HT1080 (cell line): ENCODE results near the gene SECISBP2. TPM values are rescaled to one million over a fixed set of nuclear protein-coding genes. Genes with fewer than 3 reads are reported as not detected.
A peak's percentile ranks its signal among the peaks of the same experiment; 100 is the strongest.
"Not testable (repeated sequence)": the region's sequence is repeated elsewhere in the genome, so short reads cannot be mapped to it uniquely, and the experiment has no call there.

Experiments used
- DNase-seq: peaks from one replicate; pipeline ENCODE4 v3.0.0-alpha.2; 2015; ENCODE audit warnings: low read depth
- total RNA-seq: library from RNA; depleted of rRNA; stranded (reverse); fragments of >200 nt; shearing (Covaris generic); gene quantifications from 2 replicates; pipeline ENCODE4 v1.2.3, GENCODE V29; 2014

SECISBP2 gene
- total RNA-seq, 1 experiment from 2014 or later, result 24.2 TPM

DNA sequence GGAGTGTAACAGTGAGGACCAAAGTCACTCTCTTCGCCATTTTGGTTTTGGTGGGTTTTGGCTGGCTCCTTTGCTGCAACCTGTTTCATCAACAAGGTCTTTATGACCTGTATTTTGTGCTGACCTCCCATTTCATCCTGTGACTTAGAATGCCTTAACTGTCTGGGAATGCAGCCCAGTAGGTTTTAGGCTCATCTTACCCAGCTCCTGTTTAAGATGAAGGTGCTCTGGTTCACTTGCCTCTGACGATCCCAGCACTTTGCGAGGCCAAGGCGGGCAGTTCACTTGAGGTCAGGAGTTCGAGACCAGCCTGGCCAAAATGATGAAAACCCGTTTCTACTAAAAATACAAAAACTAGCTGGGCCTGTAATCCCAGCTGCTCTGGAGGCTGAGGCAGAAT is 9.1 kb upstream of the SECISBP2 start:
- no peak for DNase-seq

DNA sequence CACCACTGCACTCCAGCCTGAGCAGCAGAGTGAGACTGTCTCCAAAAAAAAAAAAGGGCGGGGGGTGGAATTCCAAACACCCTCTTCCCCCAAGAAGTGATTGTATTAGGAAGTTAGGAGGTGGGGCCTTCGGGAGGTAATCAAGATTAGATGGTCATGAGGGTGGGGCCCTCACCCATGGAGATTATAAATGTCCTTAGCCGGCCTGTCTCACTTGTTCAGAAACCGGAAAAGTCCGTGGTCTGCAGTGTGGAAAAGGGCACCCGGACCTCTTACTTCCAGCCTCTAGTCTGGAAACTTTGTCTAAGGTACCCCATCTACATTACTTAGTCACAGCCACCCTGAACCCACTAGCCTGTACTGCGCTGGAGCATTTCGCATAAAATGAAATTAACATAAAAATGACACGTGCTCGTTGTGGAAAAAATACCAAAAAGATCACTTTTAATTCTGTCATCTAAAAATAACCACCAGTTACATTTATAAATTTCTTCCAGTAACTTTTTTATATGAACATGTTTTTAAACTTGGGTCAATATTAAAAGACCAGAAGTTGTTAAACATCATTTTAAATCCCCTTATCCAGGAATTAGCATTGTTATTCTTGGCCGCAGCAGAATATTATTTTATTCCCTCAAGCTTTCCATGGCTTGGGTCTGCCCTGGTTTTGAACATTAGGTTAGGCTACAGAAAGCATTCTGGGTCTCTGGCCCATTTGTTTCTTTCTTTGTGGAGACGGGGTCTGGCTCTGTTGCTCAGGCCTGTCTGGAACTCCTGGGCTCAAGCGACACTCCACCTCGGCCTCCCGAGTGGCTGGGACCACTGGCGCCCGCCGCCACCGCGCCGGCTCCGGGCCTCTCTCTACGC is 8.5 kb upstream of the SECISBP2 start:
- DNase-seq, result peak; percentile 8

DNA sequence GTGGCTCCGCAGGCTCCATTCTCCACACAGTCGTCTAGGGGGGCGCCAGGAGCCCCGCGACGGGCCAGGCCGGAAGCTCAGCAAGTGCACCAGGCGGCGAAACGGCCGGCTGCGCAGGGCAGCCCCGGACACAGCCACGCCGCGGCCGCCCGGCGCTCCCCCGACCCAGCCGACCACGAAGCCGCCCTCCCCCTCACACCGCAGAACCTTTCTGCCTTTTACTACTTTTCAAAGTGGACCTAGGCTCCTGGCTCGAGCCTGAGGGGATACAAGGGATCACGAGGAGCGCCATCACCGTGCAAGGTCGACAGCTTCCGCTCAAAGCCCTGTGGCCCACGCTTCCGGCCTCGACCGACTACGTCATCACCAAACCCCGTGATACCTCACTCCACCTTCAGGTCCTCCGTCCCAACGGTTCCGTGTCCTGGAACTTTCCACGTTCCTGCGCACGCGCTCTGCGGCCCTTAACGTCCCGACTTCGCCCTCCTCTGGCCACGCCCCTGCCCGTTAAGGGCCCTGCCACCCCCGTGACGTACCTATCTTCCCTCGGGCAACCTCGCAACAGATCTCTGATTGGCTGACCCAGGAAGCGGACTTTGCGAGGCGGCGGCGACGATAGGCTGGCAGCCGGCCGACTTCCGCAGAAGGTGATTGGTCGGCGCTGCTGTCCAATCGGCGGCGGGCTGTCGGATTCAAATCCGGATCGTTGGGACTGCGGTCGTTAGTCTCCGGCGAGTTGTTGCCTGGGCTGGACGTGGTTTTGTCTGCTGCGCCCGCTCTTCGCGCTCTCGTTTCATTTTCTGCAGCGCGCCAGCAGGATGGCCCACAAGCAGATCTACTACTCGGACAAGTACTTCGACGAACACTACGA is 7.6 kb upstream of the SECISBP2 start, which contains the start of gene CKS2:
CKS2 (plus strand) TSS at position 721 of the 871 bp plus-strand sequence; CDS start at position 819, 98 bp downstream.
- peak; percentile 100 for DNase-seq

DNA sequence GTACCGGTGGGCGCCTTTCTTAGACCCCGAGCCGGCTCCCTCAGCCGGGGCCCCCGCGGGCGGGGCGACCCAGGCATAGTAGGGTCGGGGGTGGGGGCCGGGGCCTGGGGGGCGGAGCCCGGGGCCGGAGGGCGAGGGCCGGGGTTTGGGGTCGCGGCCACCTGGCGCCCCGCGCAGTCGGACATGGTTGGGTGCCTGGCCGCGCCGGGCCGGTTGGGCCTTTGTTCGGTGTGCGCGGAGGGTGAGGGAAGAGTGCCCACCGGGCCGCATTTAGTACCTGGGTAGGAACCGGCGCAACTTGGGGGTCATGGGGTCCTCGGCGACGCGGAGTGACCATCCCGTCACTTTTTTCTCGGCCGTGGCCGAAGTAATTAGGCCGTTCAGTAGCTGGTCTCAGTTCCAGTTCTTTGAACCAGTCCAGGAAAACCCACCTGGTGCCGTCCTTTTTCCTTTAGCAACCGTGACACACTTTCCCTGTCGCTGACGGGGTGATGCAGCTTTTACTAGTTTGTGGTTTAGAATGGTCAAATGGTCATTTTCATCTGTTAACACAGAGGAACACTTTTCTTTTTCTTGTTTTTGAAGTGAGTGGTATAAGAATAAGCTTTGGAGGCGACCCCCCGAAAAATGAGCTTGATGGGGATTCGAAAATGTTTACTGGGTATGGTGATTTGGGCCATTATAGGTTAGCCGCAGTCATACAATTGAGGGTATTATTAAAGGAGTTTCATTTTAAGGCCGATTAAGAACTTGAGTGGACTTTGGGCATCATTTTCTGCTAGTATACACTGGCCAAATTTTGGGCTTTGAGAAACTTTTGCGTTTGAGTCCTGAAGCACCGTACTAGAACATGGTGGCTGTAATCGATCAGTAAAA is 6.7 kb upstream of the SECISBP2 start:
- peak; percentile 21 for DNase-seq

DNA sequence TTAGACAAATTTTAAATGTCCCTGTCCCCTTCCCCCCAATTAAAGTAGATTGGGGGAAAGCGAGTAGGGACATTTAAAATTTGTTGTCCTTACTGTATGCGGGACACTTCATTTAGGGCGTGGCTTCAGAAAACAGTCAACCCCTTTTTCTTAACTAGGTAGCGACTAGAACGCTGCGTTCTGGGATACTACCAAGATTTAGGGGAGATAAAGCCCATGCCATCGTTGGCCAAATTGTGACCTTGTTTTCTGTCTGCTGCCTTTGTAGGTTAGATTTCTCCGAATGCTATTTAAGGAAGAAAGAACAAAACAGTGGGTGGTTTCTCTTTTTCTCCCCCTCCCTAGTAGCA is 6.1 kb upstream of the SECISBP2 start:
- DNase-seq, result peak; percentile 37

DNA sequence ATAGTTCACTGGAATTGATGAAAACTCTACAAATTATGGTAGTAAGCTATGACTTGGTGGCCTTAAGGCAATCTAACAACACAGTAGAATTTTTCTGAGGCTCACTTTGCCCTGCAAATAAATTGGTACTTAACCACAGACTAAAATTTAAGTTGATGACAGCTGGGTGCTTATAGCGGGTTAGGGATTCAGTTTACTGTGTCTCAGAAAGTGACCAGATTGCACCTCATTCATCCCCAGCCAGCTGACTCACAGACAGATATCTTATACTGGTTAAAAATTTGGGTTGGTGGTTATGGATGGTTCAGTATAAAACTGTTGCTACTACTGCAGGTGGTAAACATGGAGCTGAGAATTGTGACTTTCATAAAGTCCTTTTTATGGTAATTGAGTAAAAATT is 4.5 kb upstream of the SECISBP2 start:
- no peak for DNase-seq

DNA sequence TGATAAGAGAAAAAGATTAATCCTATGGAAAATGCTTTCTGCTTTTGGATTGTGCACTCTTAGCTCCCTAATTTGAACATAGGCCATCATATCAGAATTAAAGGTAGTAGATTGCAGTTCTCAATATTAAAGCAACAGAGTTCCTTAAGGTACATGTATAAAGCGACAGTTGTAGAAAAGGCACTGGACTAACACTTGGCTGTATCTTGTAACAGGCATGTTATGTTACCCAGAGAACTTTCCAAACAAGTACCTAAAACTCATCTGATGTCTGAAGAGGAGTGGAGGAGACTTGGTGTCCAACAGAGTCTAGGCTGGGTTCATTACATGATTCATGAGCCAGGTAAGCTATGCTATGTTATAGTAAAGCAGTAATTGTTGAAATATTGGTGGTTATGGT is 3.3 kb upstream of the SECISBP2 start:
- DNase-seq, result no peak

DNA sequence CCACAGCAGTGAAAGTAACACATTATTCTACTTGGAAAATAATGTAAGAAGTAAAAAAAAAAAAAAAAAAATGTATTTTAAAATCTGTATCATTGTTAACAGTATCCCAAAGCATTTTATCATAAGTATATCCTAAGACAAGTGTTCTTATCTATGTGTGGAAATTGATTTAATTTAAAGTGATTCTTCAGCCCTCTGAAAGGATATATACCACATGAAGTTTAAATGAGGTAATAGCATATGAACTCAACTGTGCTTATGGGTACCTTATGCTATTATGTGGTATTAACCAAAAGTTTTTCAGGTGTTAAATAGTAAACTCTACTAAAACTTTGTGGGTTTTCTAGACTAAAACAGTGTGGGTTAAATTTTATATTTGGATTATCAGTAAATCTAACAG is 2.8 kb upstream of the SECISBP2 start:
- no peak for DNase-seq

DNA sequence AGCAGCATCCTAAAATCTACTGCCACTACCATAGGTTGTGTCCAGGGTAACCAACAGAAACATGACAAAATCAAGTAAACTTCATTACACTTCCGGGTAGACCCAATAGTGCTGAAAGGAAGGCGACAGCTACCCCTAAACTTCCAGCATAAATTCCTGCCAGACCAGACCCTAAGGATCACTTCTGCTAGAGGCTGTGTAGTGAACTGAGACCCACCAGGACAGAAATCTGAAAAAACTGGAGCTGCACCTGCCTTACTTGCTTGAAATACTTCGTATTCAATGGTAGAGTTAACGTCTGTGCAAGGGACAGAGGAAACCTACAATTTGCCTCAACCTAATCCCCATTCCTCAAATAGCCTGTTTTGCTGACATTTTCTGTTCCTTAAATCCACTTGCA is 1.0 kb upstream of the SECISBP2 start:
- DNase-seq, result peak; percentile 5

DNA sequence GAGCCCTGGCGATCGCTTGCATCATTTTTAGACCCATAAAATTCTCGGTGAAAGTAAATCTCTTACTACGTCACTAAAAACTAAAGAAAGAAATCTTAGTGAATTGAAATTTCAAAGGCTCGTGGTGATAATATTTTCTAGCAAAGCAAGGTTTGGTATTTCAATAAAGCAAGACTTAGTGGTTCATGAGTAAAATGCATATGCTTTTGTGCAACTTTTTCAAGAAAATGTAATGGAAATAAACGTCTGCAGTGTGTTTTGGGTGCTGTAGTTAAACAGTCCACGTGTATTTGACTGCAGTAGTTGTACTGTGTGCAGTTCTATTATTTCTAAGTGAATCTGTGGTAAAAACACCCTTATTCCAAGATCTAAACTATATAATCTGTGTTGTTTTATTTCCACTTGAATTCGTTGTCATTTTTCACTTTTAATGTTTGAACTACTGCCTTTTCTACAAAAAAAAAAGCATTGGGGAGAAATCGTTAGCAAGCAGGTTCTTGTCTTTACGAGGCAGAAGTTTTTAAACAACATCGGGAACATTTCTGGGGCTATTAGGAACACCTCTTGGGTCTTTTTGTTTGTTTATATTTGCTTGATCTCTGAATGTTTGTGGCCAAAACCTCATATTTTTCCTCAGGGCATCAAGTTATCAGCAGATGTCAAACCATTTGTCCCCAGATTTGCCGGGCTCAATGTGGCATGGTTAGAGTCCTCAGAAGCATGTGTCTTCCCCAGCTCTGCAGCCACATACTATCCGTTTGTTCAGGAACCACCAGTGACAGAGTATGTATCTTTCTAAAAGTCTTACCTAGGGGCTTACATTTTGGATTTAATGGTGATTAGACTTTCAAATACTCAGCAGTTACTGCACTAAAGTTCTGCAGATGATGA is 960 bp downstream of the SECISBP2 start:
- no peak for DNase-seq

DNA sequence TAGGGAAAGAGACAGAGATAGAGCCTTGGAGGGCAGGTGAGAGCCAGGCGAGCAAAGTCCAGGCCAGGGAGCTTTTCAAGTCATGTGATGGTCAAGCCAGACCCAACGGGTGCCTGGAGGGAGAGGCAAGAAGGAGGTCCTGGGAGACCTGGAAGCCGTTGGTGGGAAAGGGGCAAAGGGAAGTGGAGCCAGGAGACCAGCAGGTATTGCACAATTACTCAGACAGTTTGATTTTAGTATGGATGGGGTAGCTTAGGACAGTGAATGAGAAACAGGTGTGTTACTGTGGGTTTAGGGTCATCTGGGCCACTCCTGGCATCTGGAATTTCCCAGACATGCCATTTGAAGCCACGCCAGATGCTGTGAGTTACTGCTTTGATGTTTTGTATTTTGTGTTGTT is 5.1 kb downstream of the SECISBP2 start:
- no peak for DNase-seq

DNA sequence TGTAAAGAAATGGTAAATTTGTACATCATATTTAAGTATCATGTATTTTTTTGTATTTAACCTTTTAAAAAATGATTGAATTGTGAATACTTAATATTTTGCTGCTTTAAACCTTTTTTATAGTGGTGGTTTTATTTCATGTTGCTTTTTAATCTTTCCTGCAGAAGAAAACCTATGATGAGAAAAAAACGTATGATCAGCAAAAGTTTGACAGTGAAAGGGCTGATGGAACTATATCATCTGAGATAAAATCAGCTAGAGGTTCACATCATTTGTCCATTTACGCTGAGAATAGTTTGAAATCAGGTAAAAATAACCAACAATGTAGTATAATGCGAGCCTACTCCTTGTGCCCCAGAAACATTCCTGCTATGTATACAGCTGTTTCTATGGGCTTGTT is 7.4 kb downstream of the SECISBP2 start:
- no peak for DNase-seq

DNA sequence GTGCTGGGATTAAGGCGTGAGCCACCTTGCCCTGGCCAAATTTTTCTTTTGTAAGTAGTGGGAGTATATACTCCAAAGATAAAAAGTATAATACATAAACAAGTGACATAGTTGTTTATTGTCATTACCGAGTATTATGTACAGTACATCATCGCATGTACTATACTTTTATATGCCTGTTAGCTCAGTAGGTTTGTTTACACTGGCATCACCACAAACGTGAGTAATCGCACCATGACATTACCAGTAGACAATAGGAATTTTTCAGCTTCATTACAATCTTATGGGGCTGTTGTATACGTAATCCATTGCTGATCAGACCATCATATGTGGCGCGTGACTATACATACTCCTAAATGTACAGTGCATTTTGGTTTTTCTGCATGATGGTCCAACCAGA is 9.8 kb downstream of the SECISBP2 start:
- no peak for DNase-seq

DNA sequence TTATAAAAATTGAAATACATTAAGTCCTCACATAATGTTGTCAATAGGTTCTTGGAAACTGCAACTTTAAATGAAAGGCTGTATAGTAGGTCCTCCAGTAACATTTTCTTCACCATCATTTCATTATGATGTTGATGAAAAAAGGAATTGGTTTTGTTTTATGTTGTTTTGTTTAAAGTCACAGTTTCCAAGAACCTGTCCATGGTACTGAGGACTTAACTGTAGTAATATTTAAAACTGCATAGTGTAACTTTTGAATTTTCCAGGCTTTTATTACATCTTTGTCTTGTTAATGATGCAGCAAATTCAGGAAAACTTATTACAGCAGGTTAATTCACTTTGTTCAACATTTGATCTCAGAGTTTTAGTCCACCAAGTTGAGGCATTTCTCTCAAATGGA is 11.6 kb downstream of the SECISBP2 start:
- no peak for DNase-seq

DNA sequence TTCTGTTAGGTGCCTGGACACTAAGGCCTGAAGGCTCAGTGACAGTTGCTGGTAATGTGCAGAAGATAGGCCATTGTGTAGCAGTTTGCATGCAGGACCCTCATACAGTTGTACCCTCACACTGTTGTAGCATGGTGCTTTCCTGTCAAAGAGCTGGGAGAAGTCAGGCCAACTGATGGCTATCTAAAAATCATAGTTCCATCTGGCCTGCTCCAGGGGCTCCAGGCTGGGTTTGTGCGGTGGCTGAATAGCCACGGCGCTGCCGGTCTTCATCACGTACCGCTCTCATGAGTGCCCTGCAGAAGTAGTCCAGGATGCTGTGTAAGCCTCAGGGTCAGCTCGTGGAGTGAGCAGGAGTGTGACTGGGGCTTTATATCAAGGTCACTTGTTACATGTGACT is 12.2 kb downstream of the SECISBP2 start:
- no peak for DNase-seq

DNA sequence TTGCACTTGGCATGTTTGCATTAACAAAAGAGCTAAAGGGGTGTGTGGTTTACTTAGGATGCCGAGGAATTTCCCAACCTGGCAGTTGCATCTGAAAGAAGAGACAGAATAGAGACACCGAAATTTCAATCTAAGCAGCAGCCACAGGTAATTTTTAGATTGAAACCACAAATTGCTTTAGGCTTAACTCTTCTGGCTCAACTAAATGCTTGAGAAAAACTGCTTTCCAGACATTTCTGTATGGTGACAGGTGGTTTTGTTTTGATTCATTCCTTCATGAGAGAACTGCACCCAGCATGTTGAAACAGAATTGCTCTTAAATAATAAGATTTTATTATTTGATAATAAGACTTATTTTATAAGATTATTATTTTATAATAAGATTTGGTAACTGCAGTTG is 21.5 kb downstream of the SECISBP2 start:
- no peak for DNase-seq

DNA sequence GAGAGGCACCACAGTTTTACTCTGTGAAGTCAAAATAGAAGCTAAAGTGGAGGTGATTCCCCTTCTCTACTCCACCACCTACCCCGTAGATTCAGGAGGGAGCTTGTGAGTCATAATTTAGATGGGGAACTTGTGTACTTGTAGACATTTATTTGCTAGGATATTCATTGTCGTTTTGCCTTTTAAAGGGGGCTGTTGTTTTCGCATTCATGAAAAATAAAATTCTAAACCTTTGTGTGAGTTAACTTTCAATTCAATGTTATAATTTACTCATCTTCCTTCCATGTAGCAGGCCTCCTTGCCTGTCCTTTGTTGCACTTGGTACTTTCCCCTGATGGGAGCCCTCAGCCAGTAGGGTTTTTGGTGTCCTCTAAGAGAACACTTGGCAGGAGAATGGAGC is 22.0 kb downstream of the SECISBP2 start:
- DNase-seq, result no peak

DNA sequence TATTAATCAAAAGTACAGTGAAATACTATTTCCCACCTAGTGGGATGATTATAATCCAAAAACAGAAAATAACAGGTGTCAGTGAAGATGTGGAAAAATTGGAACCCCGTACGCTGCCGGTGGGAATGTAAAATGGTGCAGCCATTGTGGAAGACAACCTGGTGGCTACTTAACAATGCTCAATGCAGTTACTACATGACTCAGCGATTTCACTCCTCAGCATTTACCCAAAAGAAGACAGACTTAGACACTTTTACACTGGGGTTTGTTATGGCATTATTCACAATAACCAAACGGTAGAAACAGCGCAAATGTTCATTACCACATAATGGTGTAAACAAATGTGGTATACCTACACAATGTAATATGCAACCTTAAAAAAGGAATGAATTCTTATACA is 23.9 kb downstream of the SECISBP2 start:
- no peak for DNase-seq

DNA sequence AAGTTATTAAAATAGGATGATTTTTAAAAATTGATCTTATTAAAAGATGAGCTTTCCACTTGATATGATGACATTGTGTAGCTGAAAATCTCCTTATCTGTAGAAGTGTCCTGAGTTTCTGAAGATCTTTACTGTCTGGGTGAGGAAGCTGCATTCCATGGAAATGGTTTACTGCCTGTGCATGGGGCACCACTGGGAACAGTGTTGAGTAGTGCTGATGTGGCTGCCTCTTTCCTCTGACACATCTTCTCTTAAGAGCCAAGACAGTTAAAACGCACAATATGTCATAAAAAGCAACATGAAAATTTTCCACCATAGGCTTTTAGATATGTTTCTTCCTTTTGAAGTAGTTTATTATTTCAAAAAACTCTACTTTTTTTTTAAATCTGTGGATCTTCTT is 24.6 kb downstream of the SECISBP2 start:
- no peak for DNase-seq

DNA sequence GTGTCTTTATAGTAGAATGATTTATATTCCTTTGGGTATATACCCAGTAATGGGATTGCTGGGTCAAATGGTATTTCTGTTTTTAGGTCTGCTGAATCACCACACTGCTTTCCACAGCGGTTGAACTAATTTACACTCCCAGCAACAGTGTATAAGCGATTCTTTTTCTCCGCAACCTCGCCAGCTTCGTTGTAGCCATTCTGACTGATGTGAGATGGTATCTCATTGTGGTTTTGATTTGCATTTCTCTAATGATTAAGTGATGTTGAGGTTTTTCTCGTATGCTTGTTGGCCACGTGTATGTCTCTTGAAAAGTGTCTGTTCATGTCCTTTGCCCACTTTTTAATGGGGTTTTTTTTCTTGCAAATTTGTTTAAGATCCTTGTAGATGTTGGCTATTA is 25.5 kb downstream of the SECISBP2 start:
- not testable (repeated sequence) for DNase-seq
